ENCODE measurements around the gene ADK. TPM values are rescaled to one million over a fixed set of nuclear protein-coding genes. Genes with fewer than 3 reads are reported as not detected.

Gene ADK
- total and polyA plus RNA-seq, 2 of the 13 experiments (the other 11 are each of a cell fraction or from before 2014, with no cell fraction given) = 48.6 to 79.1 TPM

DNA sequence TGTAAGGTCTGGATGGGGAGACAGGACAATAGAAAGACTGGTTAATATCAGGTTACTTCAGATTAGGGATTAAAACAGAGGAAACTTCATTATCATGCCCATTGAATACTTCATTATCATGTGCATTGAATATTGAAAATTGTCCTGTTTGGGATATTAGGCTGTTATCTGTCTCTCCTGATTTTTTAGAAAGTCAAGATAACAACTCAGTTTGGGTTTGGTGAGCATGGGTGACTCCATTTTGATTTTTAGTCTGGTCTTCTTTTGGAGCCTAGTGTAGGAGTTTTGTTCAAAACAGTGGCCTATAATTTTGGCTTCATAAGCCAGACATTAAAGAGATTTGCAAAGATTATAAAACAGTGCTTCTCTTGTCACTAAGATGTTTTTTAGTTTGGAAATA lies 95.5 kb downstream of the ADK start:
- Histone ChIP-seq H3K4me1 (ENCODE audit: insufficient read depth, low read length) (no peaks in the 10 kb centered on the region), H3K4me2 (ENCODE audit: low read depth, low read length) (no peak overlapping the region), H3K27ac (ENCODE audit: extremely low read length, insufficient read depth, low read length) (no peak overlapping the region), H2AFZ (ENCODE audit: low read length) (no peak overlapping the region), H4K20me1 (ENCODE audit: insufficient read depth, low read length) (no peaks in the 10 kb centered on the region), H3K36me3 (replicated peaks in 1 of 2; ENCODE audit: control insufficient read depth in 1 of 2, insufficient read depth in 2 of 2, low read length in 2 of 2) (peaks cover 0 to 14% of the 10 kb centered on the region in 2 experiments; a peak in 3 of 5 replicates), H3K4me3 (replicated peaks in 1 of 3; ENCODE audit: insufficient read depth in 1 of 3, low read depth in 2 of 3, low read length in 3 of 3) (no peak overlapping the region), H3K9me3 (ENCODE audit: low read length) (no peaks in the 10 kb centered on the region), H3K27me3 (ENCODE audit: control insufficient read depth in 1 of 2, insufficient read depth in 2 of 2, low read length in 2 of 2) (no peaks in the 10 kb centered on the region), H3K79me2 (ENCODE audit: insufficient read depth, low read length) (no peaks in the 10 kb centered on the region), H3K9ac (ENCODE audit: insufficient read depth, low read depth, low read length) (no peak overlapping the region)
- in situ Hi-C loops (cut with HindIII; ENCODE audit: extremely low pct_ligation_motif_present, low pct_unique_long_range_greater_than_20kb) (loop anchor here (10.0 kb wide), 2 partner anchors 778 to 988 kb away; partner anchors contain the start of gene COMTD1), intact Hi-C loops (cut with micrococcal nuclease; ENCODE audit: unreplicated experiment) (no loop called here)
- POLR2A ChIA-PET = no interaction called here
- ATAC-seq (no peak), FAIRE-seq (no peak), DNase-seq (ENCODE audit: low spot score) (no peak)
- BruUV-seq (replicated peaks) = no TSS peak
- TF ChIP-seq PRMT3 (CRISPR knock-in tag; IDR thresholded peaks at IDR 0.05; ENCODE audit: borderline replicate concordance, low read depth) (no peak), ZFYVE20 (CRISPR knock-in tag; IDR thresholded peaks at IDR 0.05; ENCODE audit: borderline replicate concordance, low read depth) (no peak), ZNF724P (CRISPR knock-in tag; IDR thresholded peaks at IDR 0.05; ENCODE audit: borderline replicate concordance) (no peak), ZNF232 (CRISPR knock-in tag; IDR thresholded peaks at IDR 0.05; ENCODE audit: borderline replicate concordance) (no peak), ZNF543 (CRISPR knock-in tag; IDR thresholded peaks at IDR 0.05) (no peak), SOX13 (IDR thresholded peaks at IDR 0.05) (no peak), SOX13 (CRISPR knock-in tag; conservative IDR thresholded peaks at IDR 0.05 in 1 of 2, IDR thresholded peaks at IDR 0.05 in 1 of 2) (no peak), ZSCAN9 (CRISPR knock-in tag; IDR thresholded peaks at IDR 0.05; ENCODE audit: borderline replicate concordance) (no peak)
- TF ChIP-seq, protein P1, sequence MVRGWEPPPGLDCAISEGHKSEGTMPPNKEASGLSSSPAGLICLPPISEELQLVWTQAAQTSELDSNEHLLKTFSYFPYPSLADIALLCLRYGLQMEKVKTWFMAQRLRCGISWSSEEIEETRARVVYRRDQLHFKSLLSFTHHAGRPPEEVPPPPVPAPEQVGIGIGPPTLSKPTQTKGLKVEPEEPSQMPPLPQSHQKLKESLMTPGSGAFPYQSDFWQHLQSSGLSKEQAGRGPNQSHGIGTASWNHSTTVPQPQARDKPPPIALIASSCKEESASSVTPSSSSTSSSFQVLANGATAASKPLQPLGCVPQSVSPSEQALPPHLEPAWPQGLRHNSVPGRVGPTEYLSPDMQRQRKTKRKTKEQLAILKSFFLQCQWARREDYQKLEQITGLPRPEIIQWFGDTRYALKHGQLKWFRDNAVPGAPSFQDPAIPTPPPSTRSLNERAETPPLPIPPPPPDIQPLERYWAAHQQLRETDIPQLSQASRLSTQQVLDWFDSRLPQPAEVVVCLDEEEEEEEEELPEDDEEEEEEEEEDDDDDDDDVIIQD (CRISPR knock-in tag; IDR thresholded peaks at IDR 0.05; ENCODE audit: low read depth) = no peak
- CTCF ChIA-PET (ENCODE audit: low intra/inter-chr PET ratio, low total read pairs) = no interaction called here
